Neural progenitor cell (in vitro differentiated cells): ENCODE measurements around the gene TMEM186. TPM values are rescaled to one million over a fixed set of nuclear protein-coding genes. Genes with fewer than 3 reads are reported as not detected.

Experiments used
- DNase-seq: peaks from one replicate; pipeline ENCODE4 v3.0.0-alpha.2; 2016; ENCODE audit warnings: low spot score
- H2AFZ ChIP-seq: fragments of 200-600 bp; sonication (generic); replicated peaks from 2 replicates; pipeline ENCODE4 v1.6.1; 2016; ENCODE audit warnings: antibody characterized with exemption
- H3F3A ChIP-seq: fragments of 200-600 bp; sonication (generic); 2 replicates; pipeline ENCODE4 v1.6.1; 2016; ENCODE audit warnings: antibody characterized with exemption, low read depth
- H3K27ac ChIP-seq: fragments of 200-600 bp; sonication (generic); 2 replicates; pipeline ENCODE4 v1.5.1; 2016; ENCODE audit warnings: mild to moderate bottlenecking
- H3K27me3 ChIP-seq: fragments of 200-600 bp; sonication (generic); 2 replicates; pipeline ENCODE4 v1.6.1; 2016; ENCODE audit warnings: mild to moderate bottlenecking, moderate library complexity
- H3K36me3 ChIP-seq: fragments of 200-600 bp; sonication (generic); 2 replicates; pipeline ENCODE4 v1.5.1; 2016
- H3K4me1 ChIP-seq: fragments of 200-600 bp; sonication (generic); 2 replicates; pipeline ENCODE4 v1.6.1; 2016; ENCODE audit warnings: mixed run types
- H3K4me2 ChIP-seq: fragments of 200-600 bp; sonication (generic); 2 replicates; pipeline ENCODE4 v1.6.1; 2016
- H3K4me3 ChIP-seq: fragments of 200-600 bp; sonication (generic); 2 replicates; pipeline ENCODE4 v1.5.1; 2016
- H3K79me2 ChIP-seq: fragments of 200-600 bp; sonication (generic); 2 replicates; pipeline ENCODE4 v1.6.1; 2016; ENCODE audit warnings: low read depth
- H3K9ac ChIP-seq: fragments of 200-600 bp; sonication (generic); 2 replicates; pipeline ENCODE4 v1.6.1; 2016
- H3K9me3 ChIP-seq: fragments of 200-600 bp; sonication (generic); 2 replicates; pipeline ENCODE4 v1.5.1; 2016; ENCODE audit warnings: low read depth
- H4K20me1 ChIP-seq: fragments of 200-600 bp; sonication (generic); 2 replicates; pipeline ENCODE4 v1.6.1; 2016; ENCODE audit warnings: low read depth
- H3K27ac Mint-ChIP-seq: 3 replicates; pipeline ENCODE4 v1.8.0; 2021; ENCODE audit warnings: mixed read lengths
- H3K27me3 Mint-ChIP-seq: 2 replicates; pipeline ENCODE4 v1.8.0; 2022; ENCODE audit warnings: low read depth, mild to moderate bottlenecking, inconsistent platforms, moderate library complexity, mixed read lengths; ENCODE audit not compliant: insufficient read depth
- H3K36me3 Mint-ChIP-seq: 3 replicates; pipeline ENCODE4 v1.8.0; 2021; ENCODE audit warnings: mixed read lengths
- H3K4me1 Mint-ChIP-seq: 3 replicates; pipeline ENCODE4 v1.8.0; 2021; ENCODE audit warnings: mixed read lengths
- H3K4me3 Mint-ChIP-seq: 3 replicates; pipeline ENCODE4 v1.8.0; 2021; ENCODE audit warnings: mild to moderate bottlenecking, moderate library complexity, mixed read lengths
- H3K9me3 Mint-ChIP-seq: 3 replicates; pipeline ENCODE4 v1.8.0; 2020; ENCODE audit warnings: mixed read lengths
- CTCF ChIP-seq: fragments of 200-600 bp; sonication (generic); IDR thresholded peaks from 2 replicates; pipeline ENCODE4 v1.5.1; 2017; ENCODE audit warnings: antibody characterized with exemption, mild to moderate bottlenecking
- EZH2 ChIP-seq: fragments of 200-600 bp; sonication (generic); IDR thresholded peaks from 2 replicates; pipeline ENCODE4 v1.6.1; 2017; ENCODE audit warnings: antibody characterized with exemption, mild to moderate bottlenecking, moderate library complexity
- EZH2phosphoT487 ChIP-seq: fragments of 200-600 bp; sonication (generic); IDR thresholded peaks from 2 replicates; pipeline ENCODE4 v1.6.1; 2017; ENCODE audit warnings: antibody characterized with exemption
- total RNA-seq: library from RNA; depleted of rRNA; stranded (reverse); fragments of >200 nt; gene quantifications from 2 replicates; pipeline ENCODE4 v1.2.3, GENCODE V29; 2015; ENCODE audit warnings: low replicate concordance

TMEM186 gene
- total RNA-seq, 1 donor from 2014 or later: 6.4 TPM

GRCh38 chr16:8776129-8776584 lies 21.3 kb downstream of the TMEM186 start:
- Histone ChIP-seq H3K4me1 (no peaks in the 10 kb centered on the region), H3K27ac (no peak overlapping the region), H3K4me3 (no peak overlapping the region), H4K20me1 (no peaks in the 10 kb centered on the region), H3K36me3 (no peaks in the 10 kb centered on the region), H2AFZ (no peak overlapping the region), H3K9ac (no peak overlapping the region), H3K9me3 (no peaks in the 10 kb centered on the region), H3F3A (no peaks in the 10 kb centered on the region), H3K27me3 (no peaks in the 10 kb centered on the region), H3K79me2 (no peaks in the 10 kb centered on the region), H3K4me2 (no peak overlapping the region)
- Mint-ChIP-seq H3K27me3 (peaks cover 4% of the 10 kb centered on the region), H3K4me1 (no peaks in the 10 kb centered on the region), H3K9me3 (no peaks in the 10 kb centered on the region), H3K4me3 (no peak overlapping the region), H3K27ac (no peak overlapping the region), H3K36me3 (peaks cover 42% of the 10 kb centered on the region)
- no peak for DNase-seq
- TF ChIP-seq CTCF (no peak), EZH2 (no peak), EZH2phosphoT487 (no peak)

DNA sequence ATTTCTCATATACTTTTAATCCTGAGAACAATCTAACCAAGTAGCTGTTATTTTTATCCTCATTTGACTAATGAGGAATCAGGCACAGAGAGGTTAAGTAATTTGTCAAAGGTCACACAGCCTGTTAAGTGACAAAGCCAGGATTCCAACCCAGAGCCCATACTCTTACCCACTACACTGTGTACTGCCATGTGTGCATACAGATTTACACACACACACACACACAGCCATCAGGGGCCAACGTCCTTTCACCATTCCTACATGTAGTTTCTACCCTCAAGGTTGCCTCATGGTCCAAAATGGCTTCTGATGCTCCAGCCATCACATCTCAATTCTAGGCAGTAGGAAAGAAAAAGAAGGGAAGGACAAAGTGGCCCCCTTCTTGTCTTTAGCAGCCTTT lies 22.1 kb downstream of the TMEM186 start:
- Histone ChIP-seq H3K9me3 (no peaks in the 10 kb centered on the region), H3K9ac (no peak overlapping the region), H3K27me3 (no peaks in the 10 kb centered on the region), H4K20me1 (no peaks in the 10 kb centered on the region), H3K79me2 (no peaks in the 10 kb centered on the region), H3F3A (no peaks in the 10 kb centered on the region), H2AFZ (no peak overlapping the region), H3K4me1 (no peaks in the 10 kb centered on the region), H3K36me3 (no peaks in the 10 kb centered on the region), H3K27ac (no peak overlapping the region), H3K4me2 (no peak overlapping the region), H3K4me3 (no peak overlapping the region)
- no peaks in the 10 kb centered on the region for H3K9me3 Mint-ChIP-seq
- H3K4me3 Mint-ChIP-seq: no peak overlapping the region
- H3K27me3 Mint-ChIP-seq: peaks cover 4% of the 10 kb centered on the region
- no peaks in the 10 kb centered on the region for H3K4me1 Mint-ChIP-seq
- H3K36me3 Mint-ChIP-seq: peaks cover 39% of the 10 kb centered on the region
- no peak overlapping the region for H3K27ac Mint-ChIP-seq
- DNase-seq: no peak
- TF ChIP-seq CTCF: no peak
- TF ChIP-seq EZH2: no peak
- no peak for TF ChIP-seq EZH2phosphoT487

GRCh38 chr16:8774208-8774607 lies 23.2 kb downstream of the TMEM186 start:
- Histone ChIP-seq H3K27ac (no peak overlapping the region), H3F3A (no peaks in the 10 kb centered on the region), H3K79me2 (no peaks in the 10 kb centered on the region), H3K9ac (no peak overlapping the region), H3K4me2 (no peak overlapping the region), H3K36me3 (no peaks in the 10 kb centered on the region), H3K4me1 (no peaks in the 10 kb centered on the region), H3K9me3 (no peaks in the 10 kb centered on the region), H3K27me3 (no peaks in the 10 kb centered on the region), H2AFZ (no peak overlapping the region), H3K4me3 (no peak overlapping the region), H4K20me1 (no peaks in the 10 kb centered on the region)
- peaks cover 4% of the 10 kb centered on the region for H3K27me3 Mint-ChIP-seq
- H3K4me3 Mint-ChIP-seq: no peak overlapping the region
- H3K4me1 Mint-ChIP-seq: no peaks in the 10 kb centered on the region
- H3K9me3 Mint-ChIP-seq: no peaks in the 10 kb centered on the region
- TF ChIP-seq EZH2phosphoT487 (no peak), CTCF (no peak), EZH2 (no peak)
- no peak overlapping the region for H3K27ac Mint-ChIP-seq
- no peak for DNase-seq
- H3K36me3 Mint-ChIP-seq: peaks cover 35% of the 10 kb centered on the region

DNA sequence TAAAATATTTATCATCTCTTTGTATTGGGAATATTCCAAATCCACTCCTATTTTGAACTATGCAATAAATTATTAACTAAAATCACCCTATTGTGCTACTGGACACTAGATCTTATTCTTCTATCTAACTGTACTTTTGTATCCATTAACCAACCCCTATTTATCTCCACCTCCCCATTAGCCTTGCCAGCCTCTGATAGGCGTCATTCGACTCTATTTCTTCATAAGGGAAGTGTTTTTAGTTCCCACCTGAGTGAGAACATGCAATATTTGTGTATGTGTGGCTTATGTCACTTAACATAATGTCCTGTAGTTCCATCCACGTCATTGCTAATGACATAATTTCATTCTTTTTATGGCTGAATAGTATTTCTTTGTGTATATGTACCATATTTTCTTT lies 23.9 kb downstream of the TMEM186 start:
- H3F3A ChIP-seq: no peaks in the 10 kb centered on the region

More for the DNA sequence above, 23.9 kb downstream of the TMEM186 start:
- Histone ChIP-seq H3K9me3 (no peaks in the 10 kb centered on the region), H3K4me3 (no peak overlapping the region), H4K20me1 (no peaks in the 10 kb centered on the region), H3K79me2 (no peaks in the 10 kb centered on the region), H3K36me3 (no peaks in the 10 kb centered on the region), H3K4me2 (no peak overlapping the region), H3K27me3 (no peaks in the 10 kb centered on the region), H2AFZ (no peak overlapping the region), H3K9ac (no peak overlapping the region), H3K27ac (no peak overlapping the region), H3K4me1 (peaks cover 4% of the 10 kb centered on the region)
- no peak for DNase-seq
- H3K9me3 Mint-ChIP-seq: no peaks in the 10 kb centered on the region
- peaks cover 4% of the 10 kb centered on the region for H3K27me3 Mint-ChIP-seq
- peak overlapping the region; percentile 1 for H3K27ac Mint-ChIP-seq
- peaks cover 6% of the 10 kb centered on the region for H3K4me1 Mint-ChIP-seq
- peaks cover 35% of the 10 kb centered on the region for H3K36me3 Mint-ChIP-seq
- TF ChIP-seq EZH2 (no peak), CTCF (no peak), EZH2phosphoT487 (no peak)
- no peak overlapping the region for H3K4me3 Mint-ChIP-seq
